Activated CD8-positive, alpha-beta memory T cell treated with anti-CD3 and anti-CD28 coated beads, Interleukin-2, amount 50 U/mL, for 48 hours (primary cell): ENCODE data around the gene CRYBA1.
"Not testable (repeated sequence)": the region's sequence is repeated elsewhere in the genome, so short reads cannot be mapped to it uniquely, and the experiment has no call there.

Source experiments
- DNase-seq: peaks from one replicate; pipeline ENCODE4 v3.0.0-alpha.2; 2020

CRYBA1 gene

GRCh38 chr17:29238133-29238850 lies 8.4 kb upstream of the CRYBA1 start:
- no peak for DNase-seq

- no peak for DNase-seq
These were observed 6.2 kb upstream of the CRYBA1 start for GRCh38 chr17:29240477-29240876.

- peak; percentile 61 for DNase-seq
These were observed 5.4 kb upstream of the CRYBA1 start for GRCh38 chr17:29240968-29241963.

GRCh38 chr17:29242051-29242450 lies 4.6 kb upstream of the CRYBA1 start:
- no peak for DNase-seq

GRCh38 chr17:29242790-29243189 lies 3.9 kb upstream of the CRYBA1 start:
- DNase-seq: no peak

GRCh38 chr17:29243792-29244191 lies 2.9 kb upstream of the CRYBA1 start:
- DNase-seq: no peak

- DNase-seq: no peak
These were observed 1.3 kb upstream of the CRYBA1 start for GRCh38 chr17:29245401-29245800.

GRCh38 chr17:29247219-29247618 lies 560 bp downstream of the CRYBA1 start:
- no peak for DNase-seq

GRCh38 chr17:29248845-29249244 lies 2.2 kb downstream of the CRYBA1 start:
- DNase-seq: no peak

- no peak for DNase-seq
These were observed 4.0 kb downstream of the CRYBA1 start for GRCh38 chr17:29250666-29251065.

- no peak for DNase-seq
These were observed 4.5 kb downstream of the CRYBA1 start for GRCh38 chr17:29251184-29251583.

- DNase-seq: no peak
These were observed 5.6 kb downstream of the CRYBA1 start for GRCh38 chr17:29252101-29252791.

GRCh38 chr17:29253037-29253436 lies 6.4 kb downstream of the CRYBA1 start:
- DNase-seq: no peak

- DNase-seq: no peak
These were observed 9.4 kb downstream of the CRYBA1 start for GRCh38 chr17:29255926-29256522.

GRCh38 chr17:29256735-29257466 lies 10.2 kb downstream of the CRYBA1 start:
- DNase-seq: no peak

- DNase-seq: no peak
These were observed 11.1 kb downstream of the CRYBA1 start for GRCh38 chr17:29257756-29258155.

GRCh38 chr17:29263916-29264315 lies 17.3 kb downstream of the CRYBA1 start:
- no peak for DNase-seq

- not testable (repeated sequence) for DNase-seq
These were observed 25.3 kb downstream of the CRYBA1 start for GRCh38 chr17:29271980-29272379.

- DNase-seq: no peak
These were observed 27.3 kb downstream of the CRYBA1 start for GRCh38 chr17:29273924-29274323.

GRCh38 chr17:29278692-29279091 lies 32.0 kb downstream of the CRYBA1 start:
- DNase-seq: no peak

- no peak for DNase-seq
These were observed 32.9 kb downstream of the CRYBA1 start for GRCh38 chr17:29279397-29280070.

- DNase-seq: no peak
These were observed 36.8 kb downstream of the CRYBA1 start for GRCh38 chr17:29283496-29283895.
